ENCODE results near the gene CEACAM4.
A peak's percentile ranks its signal among the peaks of the same experiment; 100 is the strongest.
"Not testable (repeated sequence)": the region's sequence is repeated elsewhere in the genome, so short reads cannot be mapped to it uniquely, and the experiment has no call there.

The CEACAM4 gene

GRCh38 chr19:41626877-41627276, at the start of gene CEACAM4:
Gene CEACAM4, minus strand, starts transcription at chr19:41627074. Its CDS starts 111 bp downstream, at chr19:41626963.
- peak; percentile 62 for DNase-seq

DNA sequence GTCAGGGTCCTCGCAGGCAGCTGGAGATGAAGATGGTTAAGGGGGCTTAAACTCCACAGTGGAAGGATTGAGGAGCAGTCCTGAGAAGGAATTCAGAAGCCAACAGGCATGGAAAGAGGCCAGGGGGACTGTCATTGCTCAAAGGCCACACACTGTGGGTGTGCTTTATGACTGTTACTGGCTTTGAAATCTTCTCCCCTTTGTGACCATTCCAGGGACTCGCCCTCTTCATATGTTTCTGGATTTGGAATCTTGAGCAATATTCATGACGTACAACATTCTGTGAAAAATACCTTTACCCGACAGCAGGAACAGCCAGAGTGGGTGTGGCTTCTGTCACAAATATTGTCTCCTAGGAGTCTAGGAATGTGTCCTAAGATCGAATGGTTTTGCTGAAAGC, 44.6 kb upstream of the CEACAM4 start:
- no peak for DNase-seq

- no peak for DNase-seq
Measured at GRCh38 chr19:41670755-41671154, 43.9 kb upstream of the CEACAM4 start.

DNA sequence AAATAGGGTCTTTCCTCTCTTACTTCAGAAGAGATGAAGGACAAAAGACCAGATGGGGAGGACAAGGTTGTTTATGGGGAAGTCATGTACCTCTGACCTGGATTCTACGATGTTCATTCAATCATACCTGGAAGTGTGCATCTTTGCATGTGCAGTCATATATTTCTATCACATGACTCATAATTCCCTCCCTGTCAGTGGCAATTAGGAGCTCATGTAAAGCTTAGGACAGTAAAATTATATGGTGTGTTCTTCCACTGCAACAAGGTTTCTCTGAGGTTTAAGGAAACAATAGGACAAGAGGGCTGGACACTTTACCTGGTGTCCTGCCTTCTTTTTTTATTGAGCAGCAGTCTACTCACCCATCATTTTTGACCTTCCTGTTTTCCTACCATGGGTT, 41.4 kb upstream of the CEACAM4 start:
- no peak for DNase-seq

GRCh38 chr19:41666075-41666474, 39.2 kb upstream of the CEACAM4 start:
- no peak for DNase-seq

DNA sequence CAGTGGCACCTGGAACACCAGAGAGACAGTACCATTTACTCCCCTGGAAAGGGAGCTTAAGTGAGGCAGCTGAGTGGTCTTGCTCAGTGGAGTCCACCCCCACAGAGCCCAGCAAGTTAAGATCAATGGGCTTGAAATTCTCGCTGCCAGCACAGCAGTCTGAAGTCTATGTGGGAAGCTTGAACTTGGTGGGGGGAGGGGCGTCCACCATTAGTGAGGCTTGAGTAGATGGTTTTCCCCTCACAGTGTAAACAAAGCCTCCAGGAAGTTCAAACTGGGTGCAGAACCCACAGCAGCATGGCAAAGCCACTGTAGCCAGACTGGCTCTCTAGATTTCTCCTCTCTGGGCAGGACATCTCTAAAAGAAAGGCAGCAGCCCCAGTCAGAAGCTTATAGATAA, 30.3 kb upstream of the CEACAM4 start:
- DNase-seq = no peak

GRCh38 chr19:41656756-41657155, 29.9 kb upstream of the CEACAM4 start:
- DNase-seq = not testable (repeated sequence)

GRCh38 chr19:41652250-41652649, 25.4 kb upstream of the CEACAM4 start:
- no peak for DNase-seq

- no peak for DNase-seq
Measured at GRCh38 chr19:41649827-41650226, 23.0 kb upstream of the CEACAM4 start.

GRCh38 chr19:41646589-41647204, 19.8 kb upstream of the CEACAM4 start:
- DNase-seq = no peak

- peak; percentile 54 for DNase-seq
Measured at GRCh38 chr19:41641879-41642485, 15.1 kb upstream of the CEACAM4 start.

DNA sequence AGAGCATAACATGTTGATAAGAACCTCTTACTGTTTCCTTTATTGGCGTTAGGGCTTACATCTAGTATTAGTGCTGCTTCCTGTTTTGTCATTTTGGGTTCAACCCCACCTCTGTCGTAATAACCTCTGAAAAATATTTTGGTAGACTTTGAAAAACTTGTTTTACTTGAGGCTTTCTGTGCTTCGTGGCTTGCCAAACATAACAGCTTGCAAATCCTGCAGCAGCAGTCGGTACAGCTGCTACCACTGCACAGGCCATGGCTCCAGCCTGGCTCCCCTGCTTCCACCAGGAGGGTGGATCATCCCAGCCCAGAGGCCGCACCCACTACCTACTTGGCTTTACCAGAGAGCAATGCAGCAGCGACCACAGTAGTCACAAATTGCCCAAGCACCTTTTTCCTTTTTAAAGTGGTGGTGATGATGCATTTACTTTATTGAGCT, 11.8 kb upstream of the CEACAM4 start:
- no peak for DNase-seq

GRCh38 chr19:41637484-41637883, 10.6 kb upstream of the CEACAM4 start:
- peak; percentile 44 for DNase-seq

- DNase-seq = no peak
Measured at GRCh38 chr19:41627966-41628675, 1.2 kb upstream of the CEACAM4 start.

GRCh38 chr19:41626278-41626677, 596 bp downstream of the CEACAM4 start:
- DNase-seq = no peak

- DNase-seq = no peak
Measured at GRCh38 chr19:41624937-41625336, 1.9 kb downstream of the CEACAM4 start.

DNA sequence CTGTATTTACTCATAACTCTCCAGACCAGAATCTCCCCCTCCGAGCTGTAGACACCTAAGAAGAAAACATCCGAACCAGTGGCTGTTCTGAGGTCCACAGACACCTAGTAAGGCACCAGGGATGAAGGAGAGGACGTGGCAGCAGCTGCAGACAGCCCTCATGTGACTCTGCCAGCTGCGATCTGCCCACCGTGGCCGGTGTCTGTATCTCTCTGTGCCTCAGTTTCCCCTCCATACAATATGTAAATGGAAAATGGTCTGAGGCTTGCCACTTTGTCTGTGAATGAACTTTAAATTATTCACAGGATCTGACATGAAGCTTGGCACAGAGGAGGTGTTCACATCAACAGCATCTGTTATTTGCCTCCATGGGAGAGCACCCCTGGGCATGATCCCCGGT, 2.4 kb downstream of the CEACAM4 start:
- no peak for DNase-seq

- DNase-seq = no peak
Measured at GRCh38 chr19:41623360-41623759, 3.5 kb downstream of the CEACAM4 start.

DNA sequence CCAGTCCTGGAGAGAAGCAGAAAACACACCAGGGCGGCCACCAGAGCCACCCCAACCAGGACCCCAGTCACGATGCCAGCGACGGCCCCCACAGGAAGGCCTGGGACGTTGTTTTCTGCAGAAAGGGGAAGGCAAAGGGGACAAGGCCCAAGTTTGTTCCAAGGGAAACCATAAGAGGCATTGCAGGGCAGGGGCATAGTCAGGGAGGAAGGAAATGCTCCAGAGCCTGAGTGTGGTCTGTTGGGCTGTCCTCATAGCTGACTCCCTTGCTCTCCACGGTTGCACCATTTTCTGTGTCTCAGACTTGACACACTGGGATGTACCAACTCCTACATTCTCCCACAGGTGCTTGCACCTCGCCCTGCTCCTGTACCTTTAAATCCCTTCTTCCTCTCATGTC, 5.2 kb downstream of the CEACAM4 start:
- DNase-seq = no peak

DNA sequence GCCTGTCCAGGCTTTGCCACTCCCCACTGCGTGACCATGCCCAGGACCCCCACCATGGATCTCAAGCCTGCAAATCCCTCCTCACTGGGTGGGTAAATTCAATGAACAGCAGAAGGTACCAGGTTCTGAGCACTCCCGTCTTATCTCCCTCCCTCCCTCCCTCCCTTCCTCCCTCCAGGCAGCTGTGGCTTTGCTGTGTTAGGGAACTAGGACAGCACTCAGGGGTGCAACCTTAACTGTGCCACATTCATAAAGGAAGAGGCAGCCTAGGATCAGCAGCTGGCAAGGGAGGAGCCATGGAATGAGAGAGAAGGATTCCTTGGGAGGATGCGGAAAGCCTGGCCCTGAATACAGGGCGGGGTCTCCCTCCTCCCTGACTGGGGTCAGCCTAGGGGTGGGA, 5.6 kb downstream of the CEACAM4 start:
- DNase-seq = no peak

- no peak for DNase-seq
Measured at GRCh38 chr19:41620171-41620570, 6.7 kb downstream of the CEACAM4 start.

GRCh38 chr19:41619018-41619556, 7.8 kb downstream of the CEACAM4 start:
- DNase-seq = no peak

DNA sequence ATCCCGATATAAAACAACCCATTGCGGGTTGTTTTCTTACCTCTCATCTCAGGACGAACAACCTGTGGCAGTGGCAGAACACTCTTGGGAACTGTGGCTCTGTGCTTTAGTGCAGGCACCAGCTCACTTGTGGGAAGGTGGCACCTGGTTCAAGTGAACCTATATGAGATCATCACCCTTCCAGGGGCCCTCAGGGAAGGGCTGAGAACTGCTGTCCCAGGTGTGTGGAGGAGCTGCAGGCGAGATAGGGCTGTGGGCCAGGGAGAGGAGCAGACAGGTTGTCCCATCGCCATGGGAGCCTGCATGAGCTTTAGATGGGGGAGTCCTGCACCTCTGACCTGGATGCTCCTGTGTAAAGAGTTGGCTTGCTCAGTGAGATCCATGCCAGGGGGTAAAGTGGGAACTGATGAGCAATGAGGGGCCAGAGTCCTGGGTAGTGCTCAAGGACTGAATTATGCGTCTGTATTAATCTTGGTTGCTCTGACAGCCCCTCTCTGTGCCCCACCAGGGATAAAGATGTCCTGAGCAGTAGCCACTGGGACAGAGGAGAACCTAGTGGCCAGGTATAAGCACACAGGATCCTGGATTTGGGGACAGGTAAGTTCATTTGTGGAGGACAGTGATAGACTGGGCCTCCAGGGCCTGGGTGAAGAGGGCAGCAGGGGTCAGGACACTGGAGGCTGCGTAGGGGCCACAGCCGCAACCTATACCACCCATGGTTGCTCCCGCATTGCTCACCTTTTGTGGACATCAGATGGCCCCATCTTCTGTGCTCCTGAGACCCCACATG, 8.7 kb downstream of the CEACAM4 start:
- DNase-seq = no peak

Measured in CD4-positive, alpha-beta T cell treated with Interleukin-15 for 1 hour (primary cell).